GM12878 (cell line): ENCODE results near the gene POLD4. TPM values are rescaled to one million over a fixed set of nuclear protein-coding genes. Genes with fewer than 3 reads are reported as not detected.

ENCODE experiments used
- ATAC-seq: fragments of 200-7000 bp; cut with Tn5 transposase; 3 replicates; pipeline ENCODE4 v1.9.1; 2020; ENCODE audit warnings: mild to moderate bottlenecking, moderate library complexity
- BruUV-seq: library from RNA; stranded (reverse); fragments of 400-500 nt; replicated peaks from 2 replicates; lab custom pipeline; 2021; lab: Mats Ljungman, UMichigan
- CTCF ChIA-PET: fragments of 300-600 bp; sonication (Branson Sonifier 250); formaldehyde crosslinking; extraction: SDS; loops from one replicate; lab custom pipeline; 2021; ENCODE audit warnings: inconsistent platforms; lab: Yijun Ruan, JAX
- POLR2A ChIA-PET: fragments of 350-600 bp; formaldehyde crosslinking; extraction: SDS; loops from one replicate; lab custom pipeline; 2021; ENCODE audit warnings: inconsistent platforms; lab: Charles Lee
- RAD21 ChIA-PET: fragments of 300-600 bp; sonication (Branson Sonifier 250); formaldehyde crosslinking; loops from one replicate; lab custom pipeline; 2023; ENCODE audit warnings: antibody characterized with exemption; ENCODE audit not compliant: unreplicated experiment; lab: Charles Lee
- SMC1A ChIA-PET: fragments of 300-600 bp; sonication (Branson Sonifier 250); formaldehyde crosslinking; loops from one replicate; lab custom pipeline; 2023; ENCODE audit not compliant: unreplicated experiment, uncharacterized antibody; lab: Charles Lee
- DNase-seq: peaks from one replicate; pipeline ENCODE4 v3.0.0-alpha.2; 2011; ENCODE audit warnings: low read depth, low spot score
- FAIRE-seq: peaks from 3 replicates; lab custom pipeline; 2011; peaks lifted over from hg19 to GRCh38; lab: Jason Lieb, UNC
- H2AFZ ChIP-seq: 2 replicates; pipeline ENCODE4 v1.6.0; 2011; ENCODE audit warnings: low read depth, low read length, control low read depth; ENCODE audit not compliant: control insufficient read depth
- H3K27ac ChIP-seq: 2 replicates; pipeline ENCODE4 v1.5.1; 2011; ENCODE audit warnings: control low read depth; ENCODE audit not compliant: control insufficient read depth, insufficient read depth
- H3K27me3 ChIP-seq, 2 experiments: replicated peaks in 1 of 2; 2 replicates each; pipeline versions ENCODE4 v1.6.0 to v1.6.1; 2011; ENCODE audit warnings: low read length in 1 of 2; ENCODE audit not compliant: control insufficient read depth in 2 of 2, insufficient read depth in 2 of 2
- H3K36me3 ChIP-seq, 2 experiments: 2 replicates each; pipeline ENCODE4 v1.5.1; 2011; ENCODE audit warnings: low read length in 1 of 2; ENCODE audit not compliant: control insufficient read depth in 2 of 2, insufficient read depth in 2 of 2
- H3K4me1 ChIP-seq: 2 replicates; pipeline ENCODE4 v1.6.1; 2011; ENCODE audit warnings: mild to moderate bottlenecking, low read length, moderate library complexity, mixed read lengths; ENCODE audit not compliant: control insufficient read depth, insufficient read depth
- H3K4me2 ChIP-seq: 2 replicates; pipeline ENCODE4 v1.6.0; 2011; ENCODE audit warnings: control low read depth; ENCODE audit not compliant: control insufficient read depth, insufficient read depth
- H3K4me3 ChIP-seq: fragments of 200-600 bp; sonication (generic); 2 replicates; pipeline ENCODE4 v1.5.1; 2016
- H3K79me2 ChIP-seq: 2 replicates; pipeline ENCODE4 v1.6.0; 2011; ENCODE audit warnings: low read length; ENCODE audit not compliant: control insufficient read depth, insufficient read depth
- H3K9ac ChIP-seq: 2 replicates; pipeline ENCODE4 v1.8.0; 2011; ENCODE audit warnings: low read length, control low read depth, mixed read lengths; ENCODE audit not compliant: control insufficient read depth, insufficient read depth
- H3K9me3 ChIP-seq: replicated peaks from 3 replicates; pipeline ENCODE4 v1.5.1; 2011; ENCODE audit warnings: mild to moderate bottlenecking, low read length; ENCODE audit not compliant: control insufficient read depth, insufficient read depth
- H4K20me1 ChIP-seq: 2 replicates; pipeline ENCODE4 v1.6.0; 2011; ENCODE audit not compliant: control insufficient read depth, insufficient read depth
- ASH2L ChIP-seq: fragments of 300-600, 200-600 bp; sonication (generic); IDR thresholded peaks from 2 replicates; pipeline ENCODE4 v1.6.1; 2017; ENCODE audit warnings: low read depth, mild to moderate bottlenecking, borderline replicate concordance
- BCL11A ChIP-seq: IDR thresholded peaks from 2 replicates; pipeline ENCODE4 v1.6.1; 2011; ENCODE audit warnings: low read depth, low read length
- CHD4 ChIP-seq: fragments of 200-600 bp; sonication (generic); IDR thresholded peaks from 2 replicates; pipeline ENCODE4 v1.6.1; 2016; ENCODE audit warnings: mild to moderate bottlenecking
- KLF5 ChIP-seq: fragments of 450-650 bp; IDR thresholded peaks from 2 replicates; pipeline ENCODE4 v1.6.1; 2014; ENCODE audit warnings: mild to moderate bottlenecking; ENCODE audit not compliant: partially characterized antibody
- MAX ChIP-seq: IDR thresholded peaks from 2 replicates; pipeline ENCODE4 v1.6.1; 2012; ENCODE audit warnings: low read depth, low read length, improper control_type of control experiment
- NR2C1 ChIP-seq: fragments of 450-650 bp; IDR thresholded peaks from 2 replicates; pipeline ENCODE4 v1.6.1; 2017; ENCODE audit warnings: antibody characterized with exemption, mild to moderate bottlenecking, moderate library complexity
- POLR2A ChIP-seq: IDR thresholded peaks from 2 replicates; pipeline ENCODE4 v1.6.1; 2011; ENCODE audit warnings: low read depth, mild to moderate bottlenecking, low read length
- REST ChIP-seq: IDR thresholded peaks from 2 replicates; pipeline ENCODE4 v1.6.1; 2012; ENCODE audit warnings: mild to moderate bottlenecking, low read depth, low read length
- SKIL ChIP-seq: fragments of 450-650 bp; IDR thresholded peaks from 2 replicates; pipeline ENCODE4 v1.6.1; 2017; ENCODE audit warnings: mild to moderate bottlenecking, low read depth, inconsistent platforms; ENCODE audit not compliant: poor library complexity, severe bottlenecking
- SP1 ChIP-seq: IDR thresholded peaks from one replicate; pipeline ENCODE4 v1.6.1; 2011; ENCODE audit warnings: low read depth, low read length
- SRF ChIP-seq, 2 experiments: IDR thresholded peaks; 2 replicates each; pipeline ENCODE4 v1.6.1; 2011; ENCODE audit warnings: low read depth in 2 of 2, low read length in 2 of 2, mild to moderate bottlenecking in 1 of 2, moderate library complexity in 1 of 2
- YBX1 ChIP-seq: fragments of 450-650 bp; IDR thresholded peaks from 2 replicates; pipeline ENCODE4 v1.6.1; 2016; ENCODE audit warnings: antibody characterized with exemption
- ZBTB11 ChIP-seq: fragments of 450-650 bp; formaldehyde crosslinking; IDR thresholded peaks from 2 replicates; pipeline ENCODE4 v1.5.0; 2022; ENCODE audit warnings: mild to moderate bottlenecking, missing genetic modification characterization
- ZNF384 ChIP-seq: IDR thresholded peaks from 2 replicates; pipeline ENCODE4 v1.6.1; 2012; ENCODE audit warnings: low read depth, mild to moderate bottlenecking, low read length, improper control_type of control experiment, borderline replicate concordance
- WGBS: methylation state at CpG from one replicate; pipeline ENCODE4 v1.1.6; 2016; ENCODE audit warnings: low lambda C conversion rate; ENCODE audit not compliant: insufficient replicate concordance, insufficient coverage; ENCODE audit errors: missing lambda C conversion rate; 5-methylcytosine and 5-hydroxymethylcytosine counted together
- in situ Hi-C: fragments of 300-500 bp; cut with MboI; formaldehyde crosslinking; loops from 9 replicates; pipeline ENCODE4 v1.14.3; 2018; ENCODE audit warnings: mixed read lengths
- intact Hi-C: fragments of 100-400 bp; cut with micrococcal nuclease; formaldehyde crosslinking; loops from one replicate; pipeline ENCODE4 v1.14.2; 2022; ENCODE audit not compliant: unreplicated experiment
- polyA plus RNA-seq, 11 experiments: library from polyadenylated mRNA; depleted of rRNA in 4 of 11; unstranded in 6 of 11; stranded (reverse) in 5 of 11; fragments of >200 nt; fragmentation: Nextera tagmentation in 4 of 11; fragmentation: Illumina TruSeq in 1 of 11; extraction: Ambion mirVana in 4 of 11; extraction: Trizol in 1 of 11; gene quantifications; 1 replicate in 1 of 11; 2 replicates in 10 of 11; pipeline versions ENCODE4 v1.2.1 to v1.2.3, GENCODE V29; 2011 to 2016; ENCODE audit warnings: inconsistent platforms in 2 of 11, missing spikeins in 2 of 11, low read depth in 1 of 11
- total RNA-seq, 4 experiments: library from RNA; depleted of rRNA in 3 of 4; stranded (reverse); fragments of >200 nt in 3 of 4; fragmentation: Illumina TruSeq in 1 of 4; extraction: Trizol in 1 of 4; gene quantifications; 2 replicates each; pipeline versions ENCODE4 v1.2.1 to v1.2.3, GENCODE V29; 2013 to 2021

Gene POLD4
- total and polyA plus RNA-seq, 10 of the 15 experiments (the other 5 are each of a cell fraction or from before 2014, with no cell fraction given) = 8.1 to 176 (median 88.1) TPM

GRCh38 chr11:67303835-67304411, 49.4 kb downstream of the POLD4 start:
- H3K79me2 ChIP-seq = no peaks in the 10 kb centered on the region
- peaks cover 0 to 22% of the 10 kb centered on the region in 2 experiments; a peak in 2 of 4 replicates for H3K36me3 ChIP-seq
- FAIRE-seq = no peak
- ChIA-PET CTCF (interaction anchor here (1.0 kb wide), 1 partner anchor 16 kb away, joined by 3 read pairs; no protein-coding TSS in a partner anchor), RAD21 (no interaction called here), SMC1A (no interaction called here), POLR2A (no interaction called here)
- WGBS = 39% methylated on average over 38 of the region's 43 CpGs
- no peak overlapping the region for H3K9ac ChIP-seq
- H3K27ac ChIP-seq = no peak overlapping the region
- no TSS peak for BruUV-seq
- H2AFZ ChIP-seq = no peak overlapping the region
- H3K9me3 ChIP-seq = no peaks in the 10 kb centered on the region
- H3K4me3 ChIP-seq = no peak overlapping the region
- no peak overlapping the region for H3K4me2 ChIP-seq
- H3K27me3 ChIP-seq = no peaks in the 10 kb centered on the region
- ATAC-seq = no peak
- in situ Hi-C loops (no loop called here), intact Hi-C loops (no loop called here)
- no peaks in the 10 kb centered on the region for H3K4me1 ChIP-seq
- no peak for DNase-seq
- no peaks in the 10 kb centered on the region for H4K20me1 ChIP-seq
- TF ChIP-seq MAX (no peak), CHD4 (no peak), ZBTB11 (CRISPR knock-in tag) (no peak), ASH2L (no peak), NR2C1 (no peak), POLR2A (no peak), SRF (IDR thresholded peaks at IDR 0.05; ENCODE audit: low read depth in 2 of 2, low read length in 2 of 2) (no peak), ZNF384 (no peak), SP1 (no peak), REST (no peak), YBX1 (no peak), BCL11A (no peak), SKIL (no peak), KLF5 (no peak)
